Measurements from ENCODE around the gene SAPCD1.
A peak's percentile ranks its signal among the peaks of the same experiment; 100 is the strongest.

SAPCD1 gene

GRCh38 chr6:31763619-31763940 is 1.1 kb downstream of the SAPCD1 start:
- TF ChIP-seq CTCF (IDR thresholded peaks at IDR 0.05) = no peak

DNA sequence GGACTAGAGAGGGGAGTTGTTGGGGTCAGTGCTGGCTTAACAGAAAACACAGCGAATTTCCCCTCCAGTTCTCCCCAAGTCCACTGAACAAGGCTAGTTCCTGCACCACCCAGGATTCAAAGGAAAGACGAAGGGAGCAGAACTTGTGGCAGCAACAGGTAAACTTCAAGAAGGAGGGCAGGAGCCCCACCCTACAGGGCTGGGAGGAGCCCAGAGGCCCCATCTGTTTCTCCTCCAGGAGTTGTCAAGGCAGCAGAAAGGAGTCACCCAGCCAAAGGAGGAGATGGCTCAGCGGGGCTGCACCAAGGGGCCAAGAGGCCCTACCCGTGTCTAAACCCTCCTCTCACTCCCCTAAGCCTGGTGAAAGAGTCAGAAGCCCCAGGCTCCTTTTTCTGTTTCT is 1.7 kb downstream of the SAPCD1 start:
- TF ChIP-seq CTCF (IDR thresholded peaks at IDR 0.05) = no peak

DNA sequence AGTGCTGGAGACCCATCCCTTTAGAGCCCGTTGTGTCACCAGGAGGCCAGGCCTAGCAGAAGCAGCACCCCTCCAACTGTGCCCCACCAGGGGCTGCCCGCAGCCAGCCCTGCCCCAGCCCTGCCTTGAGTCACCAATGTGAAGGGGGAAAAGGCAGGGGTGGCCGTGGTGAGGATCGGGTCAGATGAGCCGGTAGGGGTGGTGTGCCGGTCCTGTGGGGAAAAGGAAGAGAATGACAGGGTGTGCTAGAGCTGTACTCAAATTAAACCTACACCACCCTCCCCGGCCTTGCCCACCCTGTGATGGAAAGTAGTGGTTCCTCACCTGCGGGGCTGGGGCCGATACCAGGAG is 3.1 kb downstream of the SAPCD1 start:
- TF ChIP-seq CTCF (IDR thresholded peaks at IDR 0.05) = no peak

GRCh38 chr6:31765910-31766794 is 3.7 kb downstream of the SAPCD1 start:
- no peak for TF ChIP-seq CTCF (IDR thresholded peaks at IDR 0.05)

DNA sequence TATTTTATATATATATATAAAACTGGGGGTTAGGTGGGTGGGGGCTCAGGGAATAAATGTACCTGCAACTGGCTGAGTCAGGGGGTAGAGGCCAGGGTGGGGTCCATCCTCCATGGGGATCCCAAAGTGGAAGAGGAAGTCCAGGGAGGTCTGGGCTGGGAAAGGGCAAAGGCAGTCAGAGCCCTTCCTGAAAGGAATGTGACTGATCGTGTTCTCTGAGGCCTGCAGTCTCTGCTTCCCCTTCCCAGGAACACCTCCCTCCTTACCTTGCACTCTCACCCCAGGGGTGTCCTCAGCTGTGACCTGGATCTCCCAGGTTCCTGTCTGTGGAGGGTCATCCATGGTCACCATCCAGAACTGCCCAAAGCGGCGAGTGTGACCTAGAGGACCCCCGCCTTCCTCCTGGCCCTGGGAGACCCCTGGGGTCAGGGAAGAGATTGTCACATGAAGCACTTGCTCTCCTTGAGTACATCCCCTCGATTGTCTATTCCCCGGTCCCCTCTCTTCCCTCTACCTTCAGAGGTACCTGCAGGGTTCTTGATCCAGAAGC is 4.7 kb downstream of the SAPCD1 start:
- no peak for TF ChIP-seq CTCF (IDR thresholded peaks at IDR 0.05)

GRCh38 chr6:31768363-31769257 is 6.2 kb downstream of the SAPCD1 start:
- TF ChIP-seq CTCF (IDR thresholded peaks at IDR 0.05) = no peak

DNA sequence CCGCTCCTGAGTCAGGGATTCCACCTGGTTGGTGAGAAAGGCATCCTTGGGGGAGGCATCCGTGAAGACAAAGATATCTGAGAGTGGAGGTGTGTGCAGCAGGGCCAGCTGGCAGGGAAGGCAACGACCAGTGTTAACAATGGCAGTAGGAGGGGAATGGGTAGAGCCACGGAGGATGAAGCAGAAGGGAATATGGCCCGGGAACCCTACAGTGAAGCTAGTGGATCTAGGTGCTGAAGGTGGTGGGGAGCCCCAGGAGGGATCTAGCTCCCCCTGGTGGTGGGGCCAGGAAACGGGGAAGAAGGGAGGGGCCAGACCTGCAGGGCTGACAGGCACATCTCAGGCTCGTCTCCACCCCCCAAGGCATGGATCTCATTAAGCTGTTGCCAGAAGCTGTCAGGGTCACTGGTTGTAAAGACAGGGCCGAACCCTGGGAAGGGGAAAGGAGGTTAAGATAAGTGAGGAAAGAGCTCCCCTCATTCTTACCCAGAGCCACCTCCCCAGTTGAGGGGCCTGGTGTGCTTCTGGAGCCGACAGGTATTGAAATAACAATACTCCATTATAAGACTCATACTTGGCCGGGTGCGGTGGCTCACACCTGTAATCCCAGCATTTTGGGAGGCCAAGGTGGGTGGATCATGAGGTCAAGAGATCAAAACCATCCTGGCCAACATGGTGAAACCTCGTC is 7.4 kb downstream of the SAPCD1 start:
- TF ChIP-seq CTCF (IDR thresholded peaks at IDR 0.05) = peak; percentile 80

All from LNCAP (cell line).